ENCODE results near the gene CYP4F2.
"Not testable (repeated sequence)": the region's sequence is repeated elsewhere in the genome, so short reads cannot be mapped to it uniquely, and the experiment has no call there.

CYP4F2 gene, protein sequence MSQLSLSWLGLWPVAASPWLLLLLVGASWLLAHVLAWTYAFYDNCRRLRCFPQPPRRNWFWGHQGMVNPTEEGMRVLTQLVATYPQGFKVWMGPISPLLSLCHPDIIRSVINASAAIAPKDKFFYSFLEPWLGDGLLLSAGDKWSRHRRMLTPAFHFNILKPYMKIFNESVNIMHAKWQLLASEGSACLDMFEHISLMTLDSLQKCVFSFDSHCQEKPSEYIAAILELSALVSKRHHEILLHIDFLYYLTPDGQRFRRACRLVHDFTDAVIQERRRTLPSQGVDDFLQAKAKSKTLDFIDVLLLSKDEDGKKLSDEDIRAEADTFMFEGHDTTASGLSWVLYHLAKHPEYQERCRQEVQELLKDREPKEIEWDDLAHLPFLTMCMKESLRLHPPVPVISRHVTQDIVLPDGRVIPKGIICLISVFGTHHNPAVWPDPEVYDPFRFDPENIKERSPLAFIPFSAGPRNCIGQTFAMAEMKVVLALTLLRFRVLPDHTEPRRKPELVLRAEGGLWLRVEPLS

DNA sequence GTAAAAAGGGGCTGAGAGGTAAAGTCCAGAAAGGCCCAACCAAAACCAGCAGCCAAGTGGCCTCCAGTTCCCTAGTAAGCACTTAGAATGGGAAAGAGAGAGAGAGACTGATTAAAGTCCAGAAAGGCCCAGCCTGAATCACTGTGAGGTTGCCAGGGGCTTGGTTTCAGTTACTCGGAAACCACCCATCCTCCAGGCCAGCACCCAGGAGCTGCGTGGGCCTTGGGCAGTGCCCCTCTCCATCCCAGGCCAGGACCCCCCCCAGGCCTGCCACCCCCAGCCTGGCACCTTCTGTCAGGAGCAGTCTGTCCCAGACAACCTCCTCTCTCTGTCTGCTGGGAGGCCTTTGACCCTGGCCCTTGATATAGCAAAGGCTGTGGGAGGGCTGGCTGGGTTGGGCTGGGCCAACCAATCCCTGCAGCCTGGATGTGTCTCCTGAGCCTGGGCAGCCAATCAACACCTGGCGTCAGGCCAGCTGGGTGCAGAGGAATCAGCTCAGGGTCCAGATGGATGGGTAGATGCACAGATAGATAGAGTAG lies at the start of gene CYP4F2:
TSS of gene CYP4F2 (minus strand) at position 337 of the 539 bp plus-strand sequence. CDS start 463 bp downstream, outside the sequence.
- no peak for FAIRE-seq
- no peak for DNase-seq (ENCODE audit: extremely low spot score, insufficient read length, low read depth)

DNA sequence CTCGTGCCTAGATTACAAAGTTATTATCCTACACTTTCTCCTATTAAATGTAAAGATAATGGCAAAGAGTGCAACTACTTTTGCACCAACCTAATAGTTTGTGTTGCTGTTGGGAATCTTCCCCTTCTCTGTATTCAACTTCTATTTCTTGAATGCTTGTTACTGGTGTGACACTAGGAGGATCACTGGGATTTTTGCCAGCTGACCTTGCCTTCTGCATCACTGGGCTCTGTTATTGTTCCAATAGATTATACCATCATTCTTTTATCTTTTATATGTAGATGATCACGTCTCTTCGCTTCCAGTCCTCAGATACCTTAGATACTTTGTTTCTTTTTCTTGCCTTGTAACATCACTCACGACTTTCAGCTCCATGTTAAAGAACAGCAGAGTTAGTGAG lies 47.4 kb upstream of the CYP4F2 start:
- FAIRE-seq (no peak), DNase-seq (ENCODE audit: extremely low spot score, insufficient read length, low read depth) (no peak)

- FAIRE-seq, result no peak
- no peak for DNase-seq (ENCODE audit: extremely low spot score, insufficient read length, low read depth)
These were observed 46.5 kb upstream of the CYP4F2 start for GRCh38 chr19:15944401-15944800.

DNA sequence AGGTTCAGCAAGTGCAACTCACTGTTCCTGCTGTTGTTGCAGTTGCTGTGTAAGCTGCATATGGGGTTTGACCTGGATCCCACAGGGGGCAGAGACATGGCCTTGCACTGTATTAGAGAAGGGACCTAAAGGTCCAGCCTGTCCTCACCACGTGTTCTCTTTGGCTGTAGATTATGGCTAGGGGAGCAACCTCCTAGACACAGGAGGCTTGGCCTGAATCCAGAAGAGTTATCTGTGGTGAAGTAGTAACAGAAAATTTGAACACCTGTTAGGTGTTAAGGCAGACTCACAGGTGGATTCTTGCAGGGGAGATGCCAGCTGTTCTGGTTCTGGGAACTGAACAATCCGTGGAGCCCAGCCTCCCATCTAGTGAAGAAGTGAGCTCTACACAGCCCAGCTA lies 39.9 kb upstream of the CYP4F2 start:
- DNase-seq (ENCODE audit: extremely low spot score, insufficient read length, low read depth), result no peak
- no peak for FAIRE-seq

GRCh38 chr19:15936950-15937349 lies 39.1 kb upstream of the CYP4F2 start:
- FAIRE-seq, result no peak
- DNase-seq (ENCODE audit: extremely low spot score, insufficient read length, low read depth), result no peak

- FAIRE-seq, result no peak
These were observed 38.3 kb upstream of the CYP4F2 start for GRCh38 chr19:15936173-15936572.

DNA sequence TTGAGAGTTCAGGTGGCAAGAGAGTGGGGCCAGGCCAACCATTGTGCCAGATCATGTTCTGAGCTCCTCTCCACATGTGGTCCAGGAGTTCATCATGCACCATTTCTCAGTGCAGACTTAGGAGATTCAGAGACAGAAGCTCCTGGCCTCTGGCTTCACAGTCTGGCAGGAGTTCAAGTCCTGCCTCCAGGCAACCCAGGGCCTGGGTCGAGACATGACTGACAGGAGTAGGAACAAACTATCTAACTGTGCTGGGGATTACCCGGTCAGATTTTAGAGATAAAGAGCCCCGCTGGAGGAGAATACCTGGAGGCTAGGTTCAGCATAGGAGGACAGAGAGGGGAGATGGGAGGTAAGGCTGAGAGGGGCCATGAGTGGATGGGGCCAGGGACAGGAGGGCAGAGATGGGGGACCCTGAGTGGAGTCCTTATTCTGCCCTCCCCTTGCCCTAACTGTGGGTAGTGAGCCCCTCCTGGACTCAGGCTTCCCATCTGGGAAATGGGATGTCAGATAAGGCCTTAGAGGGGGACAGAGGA lies 37.4 kb upstream of the CYP4F2 start:
- no peak for FAIRE-seq
- no peak for DNase-seq (ENCODE audit: extremely low spot score, insufficient read length, low read depth)

More at GRCh38 chr19:15936173-15936572, 38.3 kb upstream of the CYP4F2 start:
- DNase-seq (ENCODE audit: extremely low spot score, insufficient read length, low read depth), result no peak

GRCh38 chr19:15934332-15935078 lies 36.6 kb upstream of the CYP4F2 start, which contains the start of gene CYP4F11:
CYP4F11 (minus strand) TSS chr19:15934529; CDS start chr19:15934408, 121 bp downstream.
- FAIRE-seq, result no peak
- no peak for DNase-seq (ENCODE audit: extremely low spot score, insufficient read length, low read depth)

GRCh38 chr19:15933761-15934331 lies 36.0 kb upstream of the CYP4F2 start:
- not testable (repeated sequence) for DNase-seq (ENCODE audit: extremely low spot score, insufficient read length, low read depth); FAIRE-seq

GRCh38 chr19:15928321-15928720 lies 30.4 kb upstream of the CYP4F2 start:
- no peak for FAIRE-seq
- no peak for DNase-seq (ENCODE audit: extremely low spot score, insufficient read length, low read depth)

DNA sequence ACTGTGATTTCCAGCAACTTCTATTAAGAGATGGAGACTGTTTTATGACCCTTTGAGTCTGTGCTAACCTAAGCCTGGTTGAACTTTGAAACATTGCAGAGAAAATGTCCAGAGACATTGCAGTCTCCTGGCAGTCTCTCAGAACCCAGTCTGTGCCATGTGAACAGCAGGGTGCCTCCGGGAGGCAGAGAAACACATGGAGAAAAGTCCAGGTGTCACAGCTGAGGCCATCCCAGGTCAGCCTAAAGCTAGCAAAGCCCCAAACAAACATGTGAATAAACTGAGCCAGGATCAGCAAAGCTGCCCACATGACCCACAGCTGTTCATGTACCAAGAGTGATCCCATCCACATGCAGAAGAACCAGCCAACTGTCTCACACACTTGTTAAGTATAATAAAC lies 28.6 kb upstream of the CYP4F2 start:
- no peak for FAIRE-seq
- no peak for DNase-seq (ENCODE audit: extremely low spot score, insufficient read length, low read depth)

- DNase-seq (ENCODE audit: extremely low spot score, insufficient read length, low read depth), result no peak
- no peak for FAIRE-seq
These were observed 25.8 kb upstream of the CYP4F2 start for GRCh38 chr19:15923702-15924101.

DNA sequence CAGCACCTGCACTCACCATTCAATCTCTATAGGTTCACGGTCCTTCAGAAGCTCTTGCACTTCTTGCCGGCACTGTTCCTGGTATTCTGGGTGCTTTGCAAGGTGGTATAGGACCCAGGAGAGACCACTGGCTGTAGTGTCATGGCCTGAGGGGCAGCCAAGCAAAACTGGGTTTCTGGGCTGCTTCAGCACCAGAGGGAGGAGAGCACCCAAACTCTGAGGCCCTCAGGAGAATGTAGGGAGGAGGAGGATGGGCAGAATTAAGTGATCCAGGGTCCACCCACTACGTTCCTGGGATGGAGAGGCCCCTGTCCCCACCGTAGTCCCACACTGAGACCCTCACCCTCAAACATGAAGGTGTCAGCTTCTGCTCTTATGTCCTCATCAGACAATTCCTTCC lies 24.1 kb upstream of the CYP4F2 start:
- FAIRE-seq, result no peak
- DNase-seq (ENCODE audit: extremely low spot score, insufficient read length, low read depth), result no peak

DNA sequence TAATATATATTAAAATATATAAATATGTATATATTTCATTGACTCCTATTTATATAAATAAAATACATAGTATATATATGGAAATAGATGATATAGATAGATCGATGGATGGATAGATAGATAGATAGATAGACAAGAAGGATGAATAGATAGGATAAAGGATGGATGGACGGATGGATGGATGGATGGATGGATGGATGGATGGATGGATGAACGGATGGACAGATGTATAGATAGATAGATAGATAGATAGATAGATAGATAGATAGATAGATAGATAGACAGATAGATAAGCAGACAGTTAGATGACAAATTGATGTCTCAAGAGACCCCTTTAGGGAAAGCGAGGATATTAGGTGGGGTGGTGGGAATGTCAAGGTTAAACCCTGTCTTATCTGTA lies 21.4 kb upstream of the CYP4F2 start:
- DNase-seq (ENCODE audit: extremely low spot score, insufficient read length, low read depth), result no peak
- no peak for FAIRE-seq

DNA sequence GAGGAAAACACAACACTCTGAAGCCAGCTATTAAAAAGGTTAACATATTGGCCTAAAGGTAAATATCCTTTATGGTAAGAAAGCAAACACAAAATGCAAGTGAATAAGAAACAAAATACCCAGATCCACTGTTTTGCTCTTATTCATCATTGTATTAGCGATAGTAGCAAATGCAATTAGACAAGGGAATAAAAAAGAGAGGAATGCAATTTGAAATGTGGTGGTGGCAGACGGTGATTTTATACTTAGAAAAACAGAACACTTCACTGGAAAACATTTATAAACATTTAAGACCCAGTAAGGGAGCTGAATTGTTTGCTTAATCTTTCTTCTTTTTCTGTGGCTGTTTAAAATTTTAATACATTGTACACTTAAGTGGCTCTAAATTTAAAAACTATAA lies 17.2 kb upstream of the CYP4F2 start:
- FAIRE-seq, result no peak
- no peak for DNase-seq (ENCODE audit: extremely low spot score, insufficient read length, low read depth)

- no peak for FAIRE-seq
These were observed 16.0 kb upstream of the CYP4F2 start for GRCh38 chr19:15913830-15914229.

DNA sequence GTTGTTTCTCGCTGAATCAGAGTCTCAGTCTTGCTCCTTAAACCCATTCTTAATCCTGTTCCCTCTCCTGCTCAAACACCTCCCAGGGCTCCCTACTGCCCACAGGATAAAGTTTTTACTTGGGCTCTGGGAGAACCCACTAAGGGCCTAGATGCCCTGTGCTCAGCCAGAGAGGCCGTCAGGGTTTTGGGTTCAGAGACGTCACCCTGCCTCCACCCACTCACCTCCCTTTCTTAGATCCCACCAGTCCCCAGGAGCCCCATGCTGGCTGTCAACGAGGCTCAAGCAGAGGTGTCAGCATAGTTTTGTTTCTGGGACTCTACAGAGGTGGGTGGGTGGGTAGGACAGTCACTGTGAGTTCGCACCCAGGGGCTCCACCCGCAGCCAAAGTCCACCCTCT lies 15.5 kb upstream of the CYP4F2 start:
- DNase-seq (ENCODE audit: extremely low spot score, insufficient read length, low read depth), result no peak
- no peak for FAIRE-seq

More at GRCh38 chr19:15913830-15914229, 16.0 kb upstream of the CYP4F2 start:
- DNase-seq (ENCODE audit: extremely low spot score, insufficient read length, low read depth), result no peak

DNA sequence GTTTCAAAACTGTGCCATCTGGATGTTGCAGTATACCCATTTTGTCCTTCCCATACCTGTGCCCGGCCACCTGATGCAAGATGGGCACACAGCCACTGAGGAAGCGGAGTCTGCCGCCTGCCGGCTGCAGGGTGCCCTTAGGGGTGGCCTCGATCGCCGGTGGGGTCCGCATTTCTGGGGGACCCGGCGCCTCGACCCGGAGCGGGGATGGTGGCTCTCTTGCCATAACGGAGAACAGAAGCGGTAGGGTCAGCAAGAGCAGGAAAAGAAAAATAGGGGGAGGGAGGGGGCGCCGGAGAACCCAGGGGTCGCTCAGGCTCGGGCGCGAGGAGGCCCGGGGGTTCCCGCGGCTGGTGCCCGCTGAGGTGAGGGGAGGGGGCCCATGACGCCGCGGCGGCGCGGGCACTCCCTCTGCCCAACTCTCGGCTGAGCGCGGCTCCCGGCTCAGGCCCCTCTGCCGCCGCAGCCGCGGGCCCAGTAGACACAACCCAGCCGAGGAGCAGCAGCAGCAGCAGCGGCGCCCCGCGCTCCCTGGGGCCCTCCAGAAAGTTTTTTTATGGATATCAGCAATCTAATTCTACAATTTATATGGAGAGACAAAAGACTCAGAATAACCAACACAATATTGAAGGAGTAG lies 13.8 kb upstream of the CYP4F2 start:
- no peak for DNase-seq (ENCODE audit: extremely low spot score, insufficient read length, low read depth)
- FAIRE-seq, result no peak

GRCh38 chr19:15905026-15905425 lies 7.2 kb upstream of the CYP4F2 start:
- no peak for DNase-seq (ENCODE audit: extremely low spot score, insufficient read length, low read depth)
- no peak for FAIRE-seq

GRCh38 chr19:15902898-15903297 lies 5.0 kb upstream of the CYP4F2 start:
- FAIRE-seq; DNase-seq (ENCODE audit: extremely low spot score, insufficient read length, low read depth): not testable (repeated sequence)
